Mesothelial cell of epicardium (in vitro differentiated cells): Measurements from ENCODE around the gene CTSA. TPM values are rescaled to one million over a fixed set of nuclear protein-coding genes. Genes with fewer than 3 reads are reported as not detected.

ENCODE experiments used
- DNase-seq, 2 experiments: peaks; one replicate each; pipeline ENCODE4 v3.0.0; 2021; ENCODE audit warnings: low spot score in 2 of 2; ENCODE audit not compliant: unreplicated experiment in 2 of 2
- H3K27ac Mint-ChIP-seq: 2 replicates; pipeline ENCODE4 v1.8.0; 2021; ENCODE audit warnings: mixed read lengths
- H3K27me3 Mint-ChIP-seq: 2 replicates; pipeline ENCODE4 v1.8.0; 2021; ENCODE audit warnings: low read depth, mixed read lengths
- H3K36me3 Mint-ChIP-seq: 2 replicates; pipeline ENCODE4 v1.8.0; 2021; ENCODE audit warnings: mixed read lengths
- H3K4me1 Mint-ChIP-seq: 2 replicates; pipeline ENCODE4 v1.8.0; 2021; ENCODE audit warnings: mixed read lengths
- H3K4me3 Mint-ChIP-seq: 2 replicates; pipeline ENCODE4 v1.8.0; 2021; ENCODE audit warnings: mild to moderate bottlenecking, moderate library complexity, mixed read lengths
- H3K9me3 Mint-ChIP-seq: 2 replicates; pipeline ENCODE4 v1.8.0; 2021; ENCODE audit warnings: mixed read lengths
- CTCF ChIP-seq: fragments of 200-600 bp; sonication (generic); IDR thresholded peaks from one replicate; pipeline ENCODE4 v1.5.0; 2021; ENCODE audit warnings: antibody characterized with exemption; ENCODE audit not compliant: unreplicated experiment
- total RNA-seq: library from RNA; stranded (reverse); gene quantifications from 3 replicates; pipeline ENCODE4 v1.2.1, GENCODE V29; 2021

The CTSA gene
- total RNA-seq, 1 donor from 2014 or later: 86.7 TPM

GRCh38 chr20:45890077-45890984, 804 bp upstream of the CTSA start:
- Mint-ChIP-seq H3K4me3 (peak overlapping the region; percentile 92), H3K27me3 (no peaks in the 10 kb centered on the region), H3K4me1 (peaks cover 14% of the 10 kb centered on the region), H3K27ac (peak overlapping the region; percentile 96), H3K9me3 (no peaks in the 10 kb centered on the region), H3K36me3 (peaks cover 2% of the 10 kb centered on the region)
- TF ChIP-seq CTCF: peak; percentile 51
- peak; percentile 70 to 83 for DNase-seq

- no peak for TF ChIP-seq CTCF
- Mint-ChIP-seq H3K4me3 (peak overlapping the region; percentile 92), H3K4me1 (peaks cover 14% of the 10 kb centered on the region), H3K9me3 (no peaks in the 10 kb centered on the region), H3K27ac (peak overlapping the region; percentile 72), H3K27me3 (no peaks in the 10 kb centered on the region), H3K36me3 (no peaks in the 10 kb centered on the region)
- DNase-seq: no peak
These were observed 1.1 kb downstream of the CTSA start for GRCh38 chr20:45892049-45892825.

GRCh38 chr20:45892828-45893500, 1.8 kb downstream of the CTSA start:
- DNase-seq: no peak
- H3K27me3 Mint-ChIP-seq: no peaks in the 10 kb centered on the region
- H3K36me3 Mint-ChIP-seq: peaks cover 3% of the 10 kb centered on the region
- peak overlapping the region; percentile 92 for H3K4me3 Mint-ChIP-seq
- TF ChIP-seq CTCF: no peak
- H3K27ac Mint-ChIP-seq: peak overlapping the region; percentile 16
- H3K9me3 Mint-ChIP-seq: no peaks in the 10 kb centered on the region
- H3K4me1 Mint-ChIP-seq: peaks cover 14% of the 10 kb centered on the region

GRCh38 chr20:45893831-45894230, 2.7 kb downstream of the CTSA start:
- Mint-ChIP-seq H3K9me3 (no peaks in the 10 kb centered on the region), H3K4me1 (peaks cover 14% of the 10 kb centered on the region), H3K36me3 (peaks cover 7% of the 10 kb centered on the region), H3K27ac (no peak overlapping the region), H3K4me3 (no peak overlapping the region), H3K27me3 (no peaks in the 10 kb centered on the region)
- no peak for DNase-seq
- no peak for TF ChIP-seq CTCF

GRCh38 chr20:45894797-45895196, 3.7 kb downstream of the CTSA start:
- no peaks in the 10 kb centered on the region for H3K27me3 Mint-ChIP-seq
- no peak for DNase-seq
- TF ChIP-seq CTCF: no peak
- peaks cover 10% of the 10 kb centered on the region for H3K36me3 Mint-ChIP-seq
- no peaks in the 10 kb centered on the region for H3K9me3 Mint-ChIP-seq
- no peak overlapping the region for H3K4me3 Mint-ChIP-seq
- H3K4me1 Mint-ChIP-seq: peaks cover 12% of the 10 kb centered on the region
- no peak overlapping the region for H3K27ac Mint-ChIP-seq
